Measurements from ENCODE around the gene DYNLL1.
"Not testable (repeated sequence)": the region's sequence is repeated elsewhere in the genome, so short reads cannot be mapped to it uniquely, and the experiment has no call there.

DYNLL1 gene

DNA sequence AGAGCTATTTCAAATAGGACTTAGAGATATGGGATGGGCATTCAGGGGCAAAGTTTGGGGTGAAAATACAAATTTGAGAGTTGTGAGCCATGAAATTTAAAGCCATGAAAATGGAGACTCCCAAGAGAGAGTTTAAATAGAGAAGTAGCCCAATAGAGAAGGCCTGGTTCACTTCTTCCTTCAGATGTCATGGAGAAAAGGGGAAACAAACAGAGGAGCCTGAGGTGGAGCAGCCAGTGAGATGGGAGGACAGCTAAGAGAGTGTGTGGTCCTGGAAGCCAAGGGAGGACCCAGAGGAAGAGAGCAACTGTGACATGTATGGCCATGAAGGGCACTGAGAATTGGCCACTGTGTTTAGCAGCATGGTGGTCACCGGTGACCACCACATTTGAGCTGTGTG lies 12.3 kb upstream of the DYNLL1 start:
- TF ChIP-seq EZH2phosphoT487 (IDR thresholded peaks at IDR 0.05; ENCODE audit: low read depth): no peak
- TF ChIP-seq, protein P1, sequence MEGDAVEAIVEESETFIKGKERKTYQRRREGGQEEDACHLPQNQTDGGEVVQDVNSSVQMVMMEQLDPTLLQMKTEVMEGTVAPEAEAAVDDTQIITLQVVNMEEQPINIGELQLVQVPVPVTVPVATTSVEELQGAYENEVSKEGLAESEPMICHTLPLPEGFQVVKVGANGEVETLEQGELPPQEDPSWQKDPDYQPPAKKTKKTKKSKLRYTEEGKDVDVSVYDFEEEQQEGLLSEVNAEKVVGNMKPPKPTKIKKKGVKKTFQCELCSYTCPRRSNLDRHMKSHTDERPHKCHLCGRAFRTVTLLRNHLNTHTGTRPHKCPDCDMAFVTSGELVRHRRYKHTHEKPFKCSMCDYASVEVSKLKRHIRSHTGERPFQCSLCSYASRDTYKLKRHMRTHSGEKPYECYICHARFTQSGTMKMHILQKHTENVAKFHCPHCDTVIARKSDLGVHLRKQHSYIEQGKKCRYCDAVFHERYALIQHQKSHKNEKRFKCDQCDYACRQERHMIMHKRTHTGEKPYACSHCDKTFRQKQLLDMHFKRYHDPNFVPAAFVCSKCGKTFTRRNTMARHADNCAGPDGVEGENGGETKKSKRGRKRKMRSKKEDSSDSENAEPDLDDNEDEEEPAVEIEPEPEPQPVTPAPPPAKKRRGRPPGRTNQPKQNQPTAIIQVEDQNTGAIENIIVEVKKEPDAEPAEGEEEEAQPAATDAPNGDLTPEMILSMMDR (IDR thresholded peaks at IDR 0.05; ENCODE audit: low read depth, low read length): no peak

DNA sequence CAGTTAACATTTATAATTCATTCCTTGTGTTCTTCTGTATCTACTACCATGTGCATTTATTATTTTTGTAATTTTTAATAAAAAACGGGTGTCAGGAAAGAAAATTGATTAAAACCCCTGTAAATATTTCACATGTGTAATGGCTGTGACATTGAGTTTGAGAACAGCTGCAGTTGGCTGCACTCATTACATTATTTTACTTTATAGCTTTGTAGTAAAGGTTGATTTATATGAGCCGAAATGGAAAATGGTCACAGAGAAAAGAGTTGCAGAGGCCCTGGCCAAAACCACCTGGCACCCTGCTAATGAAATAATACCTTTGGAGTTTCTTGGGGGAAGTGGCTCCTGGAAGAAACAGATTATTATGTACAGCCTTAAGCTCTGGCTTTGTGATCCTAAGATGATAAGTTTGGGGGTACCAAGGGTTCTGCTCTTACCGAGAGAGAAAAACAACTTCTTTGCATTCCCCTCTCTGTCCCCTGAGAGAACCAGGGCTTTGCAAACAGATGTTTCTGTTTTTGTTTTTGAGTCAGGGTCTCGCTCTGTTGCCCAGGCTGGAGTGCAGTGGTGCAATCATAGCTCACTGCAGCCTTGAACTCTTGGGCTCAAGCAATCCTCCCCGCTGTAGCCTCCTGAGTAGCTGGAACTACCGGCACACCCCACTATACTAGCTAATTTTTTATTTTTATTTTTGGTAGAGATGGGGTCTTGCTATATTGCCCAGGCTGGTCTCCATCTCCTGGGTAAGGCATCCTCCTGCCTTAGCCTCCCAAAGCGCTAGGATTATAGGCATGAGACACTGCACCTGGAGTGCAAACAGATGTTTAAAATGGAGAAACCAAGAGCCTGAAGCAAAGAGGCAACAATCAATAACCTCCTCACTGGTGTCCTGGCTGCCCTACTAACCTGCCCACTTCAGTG lies 9.7 kb upstream of the DYNLL1 start:
- H2AFZ ChIP-seq (ENCODE audit: low read depth, low read length): no peak overlapping the region
- no peak overlapping the region for H3K4me2 ChIP-seq (ENCODE audit: low read length)
- no peaks in the 10 kb centered on the region for H3K79me2 ChIP-seq (ENCODE audit: low read length)
- no peak overlapping the region for H3K9ac ChIP-seq (ENCODE audit: low read length)
- H3K27ac ChIP-seq (ENCODE audit: low read length): no peak overlapping the region
- no peaks in the 10 kb centered on the region for H3K36me3 ChIP-seq (replicated peaks; ENCODE audit: low read depth, low read length)
- H3K27me3 ChIP-seq (ENCODE audit: low read depth, low read length): no peaks in the 10 kb centered on the region
- no peaks in the 10 kb centered on the region for H4K20me1 ChIP-seq (ENCODE audit: insufficient read depth, low read length)
- no peaks in the 10 kb centered on the region for H3K9me3 ChIP-seq (ENCODE audit: insufficient read depth, low read length)
- TF ChIP-seq, protein P1 (IDR thresholded peaks at IDR 0.05; ENCODE audit: low read depth, low read length): no peak
- TF ChIP-seq EZH2phosphoT487 (IDR thresholded peaks at IDR 0.05; ENCODE audit: low read depth): no peak
- H3K4me3 ChIP-seq (ENCODE audit: low read length): no peak overlapping the region
- no peaks in the 10 kb centered on the region for H3K4me1 ChIP-seq (ENCODE audit: low read length)

More for the DNA sequence above, 12.3 kb upstream of the DYNLL1 start:
- H3K36me3 ChIP-seq (replicated peaks; ENCODE audit: low read depth, low read length): no peaks in the 10 kb centered on the region
- no peaks in the 10 kb centered on the region for H4K20me1 ChIP-seq (ENCODE audit: insufficient read depth, low read length)
- no peaks in the 10 kb centered on the region for H3K27me3 ChIP-seq (ENCODE audit: low read depth, low read length)
- H2AFZ ChIP-seq (ENCODE audit: low read depth, low read length): no peak overlapping the region
- H3K4me1 ChIP-seq (ENCODE audit: low read length): no peaks in the 10 kb centered on the region
- H3K9ac ChIP-seq (ENCODE audit: low read length): no peak overlapping the region
- no peak overlapping the region for H3K27ac ChIP-seq (ENCODE audit: low read length)
- no peak overlapping the region for H3K4me3 ChIP-seq (ENCODE audit: low read length)
- no peaks in the 10 kb centered on the region for H3K9me3 ChIP-seq (ENCODE audit: insufficient read depth, low read length)
- no peaks in the 10 kb centered on the region for H3K79me2 ChIP-seq (ENCODE audit: low read length)
- H3K4me2 ChIP-seq (ENCODE audit: low read length): no peak overlapping the region

DNA sequence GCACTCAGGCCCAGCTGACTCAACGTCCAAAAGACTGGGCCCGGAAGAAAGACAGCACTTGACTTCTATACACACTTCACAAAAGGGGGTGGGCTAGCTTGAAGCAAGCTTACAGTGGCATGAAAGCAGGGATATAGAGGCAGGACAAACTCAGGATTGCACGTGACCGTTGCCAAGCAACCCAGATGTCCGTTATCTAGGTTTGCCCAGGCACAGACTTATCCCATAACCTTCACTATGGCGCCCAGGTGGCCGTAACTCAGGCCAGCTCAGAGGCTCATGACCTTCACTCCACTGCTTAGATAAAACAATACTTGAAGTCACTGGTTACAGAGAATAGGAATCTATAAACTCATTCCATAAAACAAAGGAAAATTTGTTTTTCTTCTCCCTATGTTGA lies 8.4 kb upstream of the DYNLL1 start:
- H3K27me3 ChIP-seq (ENCODE audit: low read depth, low read length); H3K9ac ChIP-seq (ENCODE audit: low read length); H3K36me3 ChIP-seq (replicated peaks; ENCODE audit: low read depth, low read length); H3K4me2 ChIP-seq (ENCODE audit: low read length); H3K79me2 ChIP-seq (ENCODE audit: low read length); H3K9me3 ChIP-seq (ENCODE audit: insufficient read depth, low read length); H3K27ac ChIP-seq (ENCODE audit: low read length); H4K20me1 ChIP-seq (ENCODE audit: insufficient read depth, low read length); H3K4me1 ChIP-seq (ENCODE audit: low read length); H3K4me3 ChIP-seq (ENCODE audit: low read length); H2AFZ ChIP-seq (ENCODE audit: low read depth, low read length): not testable (repeated sequence)

DNA sequence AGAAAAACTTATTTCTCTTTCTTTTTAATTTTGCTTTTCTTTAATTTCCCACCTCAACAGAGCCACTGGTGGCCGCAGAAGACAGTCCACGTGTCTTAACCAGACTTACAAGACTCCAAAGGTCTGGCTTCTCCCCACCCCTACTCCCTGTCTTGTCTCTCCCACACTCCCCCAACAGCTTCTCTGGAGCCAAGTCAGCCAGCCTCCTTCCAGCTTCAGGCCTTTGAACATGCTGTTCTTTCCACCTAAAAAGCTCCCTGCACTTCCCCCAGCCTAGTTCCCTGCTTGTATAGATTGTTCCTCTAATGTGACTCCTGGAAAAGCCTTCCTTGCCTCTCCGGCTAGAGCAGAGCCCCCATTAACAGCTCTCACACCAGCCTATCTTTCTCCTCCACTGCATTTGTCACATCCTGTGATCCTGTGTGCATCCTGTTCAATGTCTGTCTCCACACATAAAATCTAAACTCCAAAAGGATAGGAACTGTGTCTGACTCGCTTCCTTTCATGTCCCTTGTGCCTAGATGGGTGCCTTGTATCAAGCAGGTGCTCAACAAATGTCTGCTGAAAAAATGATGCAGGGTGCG lies 7.8 kb upstream of the DYNLL1 start:
- H3K9ac ChIP-seq (ENCODE audit: low read length): no peak overlapping the region
- H3K27ac ChIP-seq (ENCODE audit: low read length): no peak overlapping the region
- no peaks in the 10 kb centered on the region for H3K79me2 ChIP-seq (ENCODE audit: low read length)
- no peaks in the 10 kb centered on the region for H4K20me1 ChIP-seq (ENCODE audit: insufficient read depth, low read length)
- H3K27me3 ChIP-seq (ENCODE audit: low read depth, low read length): no peaks in the 10 kb centered on the region
- TF ChIP-seq EZH2phosphoT487 (IDR thresholded peaks at IDR 0.05; ENCODE audit: low read depth): no peak
- TF ChIP-seq, protein P1 (IDR thresholded peaks at IDR 0.05; ENCODE audit: low read depth, low read length): no peak
- no peak overlapping the region for H3K4me2 ChIP-seq (ENCODE audit: low read length)
- H2AFZ ChIP-seq (ENCODE audit: low read depth, low read length): no peak overlapping the region
- no peaks in the 10 kb centered on the region for H3K36me3 ChIP-seq (replicated peaks; ENCODE audit: low read depth, low read length)
- no peaks in the 10 kb centered on the region for H3K4me1 ChIP-seq (ENCODE audit: low read length)
- no peak overlapping the region for H3K4me3 ChIP-seq (ENCODE audit: low read length)
- H3K9me3 ChIP-seq (ENCODE audit: insufficient read depth, low read length): no peaks in the 10 kb centered on the region
